Stimulated activated CD8-positive, alpha-beta memory T cell treated with anti-CD3 and anti-CD28 coated beads, Interleukin-15, amount 100 ng/mL, for 24 hours (primary cell): ENCODE measurements around the gene OPCML.

ENCODE experiments used
- DNase-seq: peaks from one replicate; pipeline ENCODE4 v3.0.0-alpha.2; 2020; ENCODE audit warnings: low read depth

The OPCML gene

DNA sequence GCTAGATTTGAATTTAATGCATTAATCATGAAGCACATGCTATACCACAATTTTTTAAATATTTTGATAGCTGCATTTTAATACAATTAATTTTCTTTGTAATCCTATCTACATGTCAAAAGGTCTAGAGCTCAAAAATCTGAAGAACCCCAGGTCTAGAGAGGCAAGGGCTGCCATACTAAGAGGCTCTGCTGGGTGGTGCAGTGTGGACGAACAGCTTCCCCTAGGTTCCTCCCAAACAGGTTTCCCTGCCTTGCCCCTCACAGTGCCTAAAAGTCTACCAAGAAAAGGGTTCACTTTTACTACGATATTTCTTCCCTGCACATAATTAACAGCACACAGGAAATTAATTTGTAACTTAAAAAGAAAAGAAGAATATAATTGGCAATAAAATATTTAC, 681.1 kb downstream of the OPCML start:
- no peak for DNase-seq

DNA sequence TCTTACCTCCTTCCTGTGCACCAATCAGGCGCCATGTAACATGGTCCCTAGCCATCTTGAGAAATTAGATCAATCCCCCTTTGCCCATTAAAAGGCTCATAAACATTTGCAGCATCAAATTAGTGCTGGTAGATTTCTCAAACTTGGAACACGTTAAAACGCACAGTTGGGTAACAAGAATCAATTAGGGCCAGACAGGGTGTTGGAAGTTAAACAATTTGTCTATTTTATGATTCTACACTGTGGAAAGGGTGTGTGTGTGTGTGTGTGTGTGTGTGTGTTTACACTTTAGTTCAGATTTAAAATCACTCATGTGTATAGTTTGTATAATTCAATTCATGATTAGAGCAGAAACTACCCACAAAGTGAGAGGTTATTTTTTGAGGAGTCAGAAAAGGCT, 682.0 kb downstream of the OPCML start:
- no peak for DNase-seq

DNA sequence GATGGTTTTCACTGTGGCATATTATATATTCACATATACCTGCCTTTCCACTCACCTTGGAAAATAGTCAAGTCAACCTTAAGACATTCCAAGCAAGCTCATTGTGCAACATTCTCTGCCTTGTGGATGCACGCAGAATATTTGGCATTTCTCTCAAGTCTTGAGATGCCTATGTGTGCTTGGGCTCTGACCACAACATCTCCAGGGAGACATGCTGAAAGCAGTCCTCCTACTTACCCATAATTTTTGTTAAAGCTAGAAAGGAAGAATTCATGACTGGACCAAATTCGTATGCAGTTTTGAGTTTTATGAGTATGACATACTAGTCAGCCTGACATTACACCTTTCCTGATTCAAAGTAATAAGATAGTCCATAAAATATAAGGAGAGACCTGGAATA, 684.0 kb downstream of the OPCML start:
- no peak for DNase-seq

DNA sequence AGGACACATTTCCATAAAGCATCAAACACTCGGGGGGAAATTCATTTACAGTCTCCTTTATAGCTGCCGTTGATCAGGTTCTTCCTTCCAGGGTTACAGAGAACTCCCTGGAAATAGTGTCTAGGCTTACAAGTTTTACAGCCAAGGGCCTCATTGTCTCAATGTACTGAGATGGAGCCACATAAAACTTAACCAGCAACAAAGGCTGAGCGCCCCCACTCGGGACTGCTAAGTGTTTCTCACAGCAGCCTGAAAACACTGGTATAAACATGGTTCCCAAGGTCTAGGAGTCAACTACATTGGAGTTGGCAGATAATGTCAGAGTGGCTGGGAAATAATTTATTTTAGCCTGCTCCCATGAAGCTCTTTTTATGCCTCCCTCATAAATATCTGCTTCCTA, 686.2 kb downstream of the OPCML start:
- no peak for DNase-seq

DNA sequence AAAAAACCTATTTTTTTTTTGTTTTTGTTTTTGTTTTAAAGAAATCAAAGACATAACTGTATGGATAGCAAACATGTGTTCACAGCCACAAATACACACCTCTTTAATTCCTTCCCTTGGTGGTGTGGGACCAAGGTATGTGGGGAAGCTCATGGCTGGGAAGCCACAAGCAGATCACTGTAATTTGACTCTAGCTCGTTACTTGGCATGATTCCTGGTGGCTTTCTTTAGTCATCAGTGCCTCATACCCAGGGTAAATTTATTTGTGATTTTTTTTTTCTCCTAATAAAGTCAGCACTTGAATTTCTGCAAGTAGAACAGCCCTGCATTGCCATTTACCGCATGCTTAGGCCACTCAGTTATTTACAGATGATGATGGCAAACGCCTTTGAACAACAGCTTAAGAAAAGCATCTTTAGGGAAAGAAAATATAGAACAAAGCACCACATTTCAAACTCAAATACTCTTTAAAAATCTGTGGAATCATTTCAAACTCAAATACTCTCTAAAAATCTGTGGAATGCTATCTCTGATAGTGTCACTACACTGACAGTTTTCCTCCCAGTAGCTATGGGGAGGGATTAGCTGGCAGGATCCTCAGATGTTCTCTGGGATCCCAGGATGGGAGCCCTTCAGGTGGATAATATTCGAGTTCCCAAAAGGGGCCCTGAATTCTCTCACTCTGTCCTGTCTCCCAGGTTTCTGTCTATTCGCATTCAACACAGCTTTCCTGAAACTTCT, 687.2 kb downstream of the OPCML start:
- DNase-seq: no peak

DNA sequence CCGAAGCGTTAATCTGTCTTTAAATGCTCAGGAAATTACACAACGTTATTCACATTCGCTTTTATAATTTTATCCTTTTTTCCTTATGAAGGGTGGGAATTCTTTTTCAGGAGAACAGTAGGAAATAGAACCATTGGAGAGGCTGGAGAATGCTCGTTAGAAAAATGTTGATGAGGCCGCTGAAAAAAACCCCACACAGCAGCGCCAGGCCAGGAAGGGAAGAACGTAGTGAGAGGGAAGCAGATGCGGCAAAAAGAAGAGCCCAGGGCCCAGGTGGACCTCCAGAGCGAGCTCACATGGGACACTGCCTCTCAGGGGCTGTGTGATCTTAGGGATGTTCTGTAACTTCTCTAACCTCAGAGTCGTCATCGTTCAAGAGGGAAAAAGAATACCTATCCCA, 691.6 kb downstream of the OPCML start:
- DNase-seq: no peak

DNA sequence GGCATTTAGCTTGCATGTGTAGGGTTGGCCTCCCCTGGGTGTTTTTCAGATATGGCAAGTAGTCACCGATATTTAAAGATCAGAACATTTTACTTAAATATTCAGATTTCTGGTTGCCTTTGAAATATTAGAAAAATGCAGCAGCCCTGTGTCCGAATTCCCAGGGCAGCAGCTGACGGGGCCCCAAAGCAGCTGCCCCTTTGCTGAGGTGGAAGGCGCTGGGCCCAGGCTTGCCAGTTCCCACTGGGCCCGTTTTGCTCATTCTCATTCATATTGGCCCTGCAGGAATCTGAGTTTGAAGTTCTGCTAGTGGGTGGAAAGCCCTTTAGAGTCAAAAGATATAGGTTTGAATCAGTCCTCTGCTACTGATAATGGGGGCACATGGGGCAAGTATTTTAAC, 692.1 kb downstream of the OPCML start:
- DNase-seq: no peak

DNA sequence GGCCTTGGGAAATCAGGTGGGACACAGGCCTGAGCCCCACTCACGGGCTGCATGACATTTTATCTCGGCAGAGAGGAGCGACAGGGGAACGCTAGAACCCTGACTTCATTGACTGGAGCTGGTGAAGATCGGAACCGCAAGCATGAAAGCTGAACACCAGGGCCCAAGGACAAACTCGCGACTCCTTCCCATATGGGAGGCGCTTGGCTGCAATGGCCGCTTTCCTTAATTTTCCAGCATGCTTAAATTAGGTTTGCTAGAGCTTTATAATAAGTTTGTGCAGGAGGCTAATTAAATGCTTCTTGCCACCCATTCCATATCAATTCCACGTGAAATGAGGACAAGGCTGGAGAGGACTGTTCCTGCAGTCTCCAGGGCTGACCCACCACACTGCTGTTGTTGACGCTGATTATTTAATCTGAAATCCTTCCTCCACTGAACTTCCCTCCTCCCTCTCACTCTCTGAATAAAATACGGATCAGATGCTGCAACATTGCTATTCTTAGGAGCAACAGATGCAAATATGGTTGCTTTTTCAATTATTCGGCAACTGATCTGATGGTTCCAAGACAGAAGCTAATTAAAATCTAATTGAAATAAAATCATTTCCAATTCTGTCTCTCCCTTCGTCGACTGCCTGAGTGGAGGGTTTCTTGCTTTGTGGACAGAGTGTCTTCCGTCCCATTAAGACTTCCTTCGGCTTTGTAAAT, 692.9 kb downstream of the OPCML start:
- no peak for DNase-seq

DNA sequence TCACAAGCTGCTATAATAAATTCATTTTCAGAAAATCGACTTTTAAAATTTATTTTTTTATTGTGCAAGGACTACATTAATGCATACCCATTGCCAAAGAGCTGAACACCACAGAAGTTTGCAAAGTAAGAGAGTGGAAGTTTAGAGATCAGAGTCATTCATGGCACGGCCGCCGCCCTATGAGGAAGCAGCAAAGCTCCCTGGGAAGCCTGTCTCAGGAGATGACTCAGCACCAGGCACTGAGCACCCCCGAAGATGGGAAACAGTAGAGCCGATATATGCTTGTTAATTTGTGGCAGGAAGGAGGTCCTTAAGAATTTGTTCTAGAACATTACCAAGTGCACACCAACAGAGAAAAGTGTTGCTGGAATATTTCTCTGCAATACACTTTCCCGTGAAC, 693.7 kb downstream of the OPCML start:
- no peak for DNase-seq

DNA sequence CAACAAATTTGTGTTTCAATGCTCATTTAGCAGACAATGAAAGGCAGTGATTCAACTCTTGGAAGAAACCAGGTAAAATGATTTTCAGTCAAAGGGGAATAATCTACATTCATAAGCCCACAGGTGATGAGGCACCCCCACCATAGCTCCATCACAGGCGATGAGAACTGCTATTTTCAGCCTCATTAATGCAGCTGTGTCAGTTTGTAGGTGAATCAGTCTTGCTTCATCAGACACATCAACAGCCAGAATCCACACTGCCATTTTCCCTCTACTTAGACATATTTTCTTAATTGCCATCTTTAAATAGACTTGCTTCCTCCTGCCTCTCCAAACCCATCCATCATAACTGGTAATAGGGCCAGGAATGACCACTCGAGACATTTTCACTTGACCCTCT, 701.0 kb downstream of the OPCML start:
- DNase-seq: no peak

DNA sequence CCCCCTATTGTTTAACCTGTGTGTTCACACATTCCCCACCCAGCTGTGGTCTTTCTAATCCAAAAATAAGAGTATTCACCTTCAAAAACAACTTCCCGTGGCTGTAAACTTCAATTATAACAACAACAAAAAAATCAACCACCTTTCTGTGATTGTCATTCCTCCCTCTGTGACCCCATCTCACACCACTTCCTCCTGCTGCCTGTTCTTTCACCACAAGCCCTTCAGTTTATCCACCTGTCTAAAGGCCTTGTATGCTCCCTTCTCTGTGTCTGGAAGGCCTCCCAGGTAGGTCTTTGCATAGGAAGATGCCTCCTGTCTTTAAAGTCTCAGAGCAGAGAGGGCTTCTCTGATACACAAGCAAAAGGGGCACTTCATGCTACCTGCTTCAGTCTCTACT, 707.7 kb downstream of the OPCML start:
- no peak for DNase-seq

DNA sequence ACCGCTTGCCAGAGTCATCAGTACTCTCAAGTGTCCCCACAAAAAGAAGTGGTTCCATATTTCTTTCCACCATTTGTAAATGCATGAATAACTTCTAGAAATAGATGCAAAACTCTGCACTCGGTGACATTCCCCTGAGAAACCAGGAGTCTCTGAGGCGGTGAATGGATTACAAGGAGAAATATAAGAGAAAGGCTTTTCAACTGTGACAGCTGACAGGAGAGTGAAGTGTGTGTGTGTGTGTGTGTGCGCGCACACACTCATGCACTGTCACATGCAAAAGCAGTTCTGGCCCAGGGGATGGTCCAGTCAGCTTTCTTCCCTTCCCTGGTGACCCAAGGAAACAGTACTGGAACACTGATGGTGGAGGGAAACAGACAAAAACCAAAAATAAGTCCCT, 710.0 kb downstream of the OPCML start:
- no peak for DNase-seq

DNA sequence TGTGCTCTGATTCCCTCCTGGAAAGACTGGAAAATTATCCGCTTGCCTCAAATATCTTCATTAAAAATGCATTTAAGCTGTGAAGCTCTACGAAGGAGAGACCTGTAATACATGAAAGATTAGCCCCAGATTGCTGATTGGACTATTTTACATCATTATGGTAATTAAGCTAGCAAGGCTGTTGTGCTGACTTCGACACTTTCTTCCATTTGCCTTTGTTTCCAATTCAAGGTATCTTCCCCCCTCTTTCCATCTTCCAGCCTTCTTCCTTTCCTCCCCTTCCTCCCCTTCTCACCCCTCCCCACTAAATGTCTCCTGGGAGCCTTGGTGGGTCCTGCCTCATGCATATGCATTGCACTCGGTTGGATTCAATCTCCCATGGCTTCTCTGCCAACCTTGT, 710.8 kb downstream of the OPCML start:
- no peak for DNase-seq

DNA sequence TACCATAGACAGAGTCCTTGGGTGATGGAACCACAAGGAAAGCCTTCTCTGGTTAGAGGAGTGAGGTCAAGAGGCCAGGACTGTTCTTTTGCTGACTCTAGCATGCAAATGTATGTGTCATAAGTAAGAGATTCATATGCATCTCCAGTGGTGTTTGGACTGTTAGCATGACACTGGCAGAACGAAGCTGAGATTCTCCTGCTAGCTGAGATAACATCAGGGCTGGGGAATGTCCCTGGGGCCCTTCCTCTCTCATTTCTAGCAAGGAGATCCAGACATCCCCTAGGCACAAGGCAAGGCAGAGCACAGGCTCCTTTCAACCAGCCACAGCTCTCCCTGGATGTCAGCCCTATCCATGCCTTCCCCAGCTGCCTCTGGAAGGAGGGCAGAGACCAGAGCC, 711.3 kb downstream of the OPCML start:
- DNase-seq: no peak

DNA sequence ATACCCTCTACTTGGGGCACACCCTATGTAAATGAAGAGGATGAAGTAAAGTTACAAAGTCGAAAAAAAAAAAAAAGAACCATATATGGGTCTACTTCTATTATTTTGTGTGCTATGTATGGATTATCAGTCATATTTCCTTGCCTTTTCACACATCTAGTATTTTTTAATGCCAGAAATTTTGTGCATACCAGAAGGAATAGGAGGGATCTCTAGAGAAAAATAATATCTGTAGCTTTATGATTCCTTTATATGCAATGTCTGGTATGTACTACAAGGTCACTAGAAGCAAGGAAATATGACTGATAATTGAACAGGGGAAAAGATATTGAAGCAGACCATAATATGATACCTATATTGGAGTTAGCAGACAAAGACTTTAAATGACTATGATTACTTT, 713.4 kb downstream of the OPCML start:
- no peak for DNase-seq

DNA sequence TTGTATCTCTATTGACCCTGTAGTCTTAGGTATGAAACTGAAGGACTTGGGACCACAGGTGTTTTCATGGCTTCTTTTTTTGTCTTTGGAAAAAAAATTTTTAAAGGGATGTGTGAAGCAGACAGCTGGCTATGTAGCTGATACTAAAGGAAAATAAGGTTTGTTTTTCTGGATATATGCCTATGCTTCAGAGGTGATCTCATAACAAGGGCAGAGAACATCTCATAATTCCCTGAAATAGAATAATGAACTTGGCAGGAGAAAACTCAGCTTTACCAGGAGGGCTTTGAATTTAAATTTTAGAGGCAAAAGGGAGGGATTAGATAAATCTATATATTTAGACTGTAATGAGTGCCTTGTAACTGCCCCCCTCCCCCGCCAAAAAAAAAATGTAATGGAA, 714.9 kb downstream of the OPCML start:
- DNase-seq: no peak

DNA sequence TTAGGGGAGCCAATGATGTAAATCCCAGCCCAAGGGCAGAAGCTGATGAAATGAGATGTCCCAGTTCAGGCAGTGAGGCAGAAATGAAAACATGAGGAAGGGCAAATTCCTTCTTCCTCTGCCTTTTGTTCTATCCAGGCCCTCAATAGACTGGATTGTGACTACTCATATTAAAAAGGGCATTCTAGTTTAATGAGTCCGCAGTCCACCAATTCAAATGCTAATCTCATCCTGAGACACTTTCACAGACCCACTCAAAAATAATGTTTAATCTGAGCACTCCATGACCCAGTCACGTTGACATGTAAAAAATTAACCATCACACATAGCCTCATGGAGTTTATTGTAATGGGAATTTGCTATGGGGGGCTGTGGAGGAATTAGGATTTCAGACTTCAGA, 717.9 kb downstream of the OPCML start:
- no peak for DNase-seq

DNA sequence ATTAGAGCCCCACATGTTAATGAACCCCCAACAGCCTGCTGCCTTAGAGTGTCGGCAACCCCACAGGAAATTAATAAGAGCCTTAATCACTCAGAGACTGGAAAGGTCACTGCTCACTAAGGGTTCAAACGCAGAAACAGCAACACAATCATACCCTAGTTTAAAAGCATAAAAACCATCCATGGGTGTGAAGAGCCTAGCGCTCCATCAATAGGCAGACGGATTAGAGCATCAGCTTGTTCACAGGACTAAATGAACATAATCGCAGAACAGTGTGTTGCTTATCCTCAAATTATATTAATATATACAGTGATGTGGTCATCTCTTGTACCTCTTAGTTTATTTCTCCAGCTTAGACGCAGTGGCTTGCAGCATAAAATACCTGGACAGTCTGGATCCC, 720.7 kb downstream of the OPCML start:
- no peak for DNase-seq

DNA sequence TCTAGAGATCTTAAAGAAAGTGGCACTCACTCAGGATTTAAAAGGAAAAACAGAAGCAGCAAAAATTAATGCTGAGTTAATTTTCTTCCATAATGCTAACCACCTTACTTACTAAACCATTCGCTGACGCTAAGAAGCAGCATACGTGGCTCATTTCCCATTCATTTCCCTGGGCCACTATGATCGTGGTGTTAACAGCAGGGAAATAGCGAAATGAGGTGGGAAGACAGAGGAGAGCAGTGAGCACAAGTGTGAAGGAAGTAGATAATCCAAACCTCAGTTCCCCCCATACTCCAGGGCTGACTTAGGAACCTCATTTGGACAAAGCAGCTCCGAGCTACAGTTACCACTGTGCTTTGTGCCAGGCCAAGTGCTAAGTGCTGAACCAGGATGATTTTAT, 723.2 kb downstream of the OPCML start:
- DNase-seq: no peak

DNA sequence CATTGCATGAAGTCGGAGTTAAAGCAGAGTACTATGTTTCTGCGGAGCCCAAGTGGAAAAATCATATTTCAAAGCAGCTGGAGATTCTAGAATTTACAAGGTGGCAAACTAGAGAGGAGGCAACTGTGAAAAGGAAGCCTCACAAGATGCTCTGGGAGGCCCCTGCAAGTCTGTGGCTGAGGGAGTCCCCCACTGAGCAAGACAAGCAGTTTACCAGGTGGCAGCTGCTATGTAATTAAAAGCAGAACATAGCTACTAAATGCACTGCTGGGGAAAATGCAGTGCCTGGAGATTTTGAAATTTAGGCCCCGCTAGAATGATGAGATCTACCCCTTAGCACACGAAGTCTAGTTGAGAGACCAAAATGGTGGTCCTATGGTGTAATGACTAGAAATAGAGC, 728.0 kb downstream of the OPCML start:
- DNase-seq: no peak

DNA sequence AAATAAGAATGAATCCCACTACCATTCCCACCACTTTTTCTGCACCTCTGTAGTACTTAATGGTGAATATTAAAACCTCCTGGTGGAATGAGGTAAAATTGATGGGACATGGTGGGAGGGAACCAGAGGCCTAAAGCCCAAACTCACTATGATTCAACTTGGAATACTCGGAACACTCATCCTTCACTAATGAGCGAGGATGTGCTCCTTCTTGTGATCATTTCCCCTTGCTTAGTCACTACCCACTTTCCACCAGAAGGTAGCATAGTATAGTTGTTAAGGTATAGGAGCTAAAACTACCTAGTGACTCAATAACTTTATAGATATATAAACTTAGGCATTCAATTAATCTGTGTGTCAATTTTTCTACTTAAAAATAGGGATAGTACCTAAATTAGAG, 728.9 kb downstream of the OPCML start:
- DNase-seq: no peak

DNA sequence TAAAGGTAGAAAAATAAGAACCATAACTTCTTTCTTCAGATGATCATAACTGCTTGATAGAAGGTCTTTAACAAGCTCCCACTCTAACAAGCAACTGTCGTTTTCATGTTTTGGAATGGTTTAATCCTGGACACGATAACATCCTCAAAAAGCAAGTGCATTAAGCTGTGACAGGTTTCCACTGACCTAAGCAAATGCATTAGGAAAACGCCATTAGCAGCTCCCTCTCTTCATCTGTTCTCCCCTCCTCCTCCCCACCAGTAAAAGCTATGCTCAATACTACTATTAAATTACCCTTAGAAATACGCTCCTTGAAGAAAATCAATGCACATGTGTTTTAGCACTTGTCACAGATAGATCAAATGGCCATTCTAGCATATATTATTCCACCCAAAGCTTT, 729.4 kb downstream of the OPCML start:
- no peak for DNase-seq

DNA sequence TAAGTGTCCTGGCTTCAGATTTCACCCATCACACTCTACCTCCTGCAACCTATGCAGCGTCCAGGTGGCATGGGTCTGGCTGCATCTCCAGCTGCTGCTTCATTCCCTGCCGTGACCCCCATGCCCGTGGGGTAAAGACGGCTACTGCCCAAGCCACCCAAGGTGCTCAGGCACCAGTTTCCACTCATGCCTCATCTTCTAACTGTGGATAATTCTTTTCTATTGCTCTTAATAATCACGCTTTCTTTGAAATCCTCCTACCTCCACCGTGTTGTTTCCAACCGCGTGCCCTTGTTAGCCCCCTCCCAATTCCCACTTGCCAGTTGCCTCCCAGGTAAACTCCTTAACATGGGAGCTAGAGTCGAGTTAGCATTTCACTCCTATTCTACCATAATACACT, 738.5 kb downstream of the OPCML start:
- DNase-seq: no peak
